Neuronal stem cell (in vitro differentiated cells): ENCODE measurements around the gene OCA2.
"Not testable (repeated sequence)": the region's sequence is repeated elsewhere in the genome, so short reads cannot be mapped to it uniquely, and the experiment has no call there.

Experiments used
- DNase-seq: peaks from one replicate; pipeline ENCODE4 v3.0.0-alpha.2; 2013; ENCODE audit warnings: low spot score
- H2AFZ ChIP-seq: one replicate; pipeline ENCODE4 v1.6.1; 2013; ENCODE audit warnings: mild to moderate bottlenecking, low read length, inconsistent platforms
- H2AK5ac ChIP-seq: 2 replicates; pipeline ENCODE4 v1.6.1; 2013; ENCODE audit warnings: low read depth, mild to moderate bottlenecking, inconsistent platforms, low read length, moderate library complexity, mixed read lengths
- H2BK120ac ChIP-seq: 2 replicates; pipeline ENCODE4 v1.6.1; 2013; ENCODE audit warnings: low read depth, mild to moderate bottlenecking, inconsistent platforms, low read length, moderate library complexity, mixed read lengths
- H2BK12ac ChIP-seq: one replicate; pipeline ENCODE4 v1.6.1; 2013; ENCODE audit warnings: low read length, inconsistent platforms
- H2BK15ac ChIP-seq: 2 replicates; pipeline ENCODE4 v1.6.1; 2013; ENCODE audit warnings: mild to moderate bottlenecking, low read length, inconsistent platforms, mixed read lengths
- H2BK5ac ChIP-seq: one replicate; pipeline ENCODE4 v1.6.1; 2013; ENCODE audit warnings: inconsistent platforms, mild to moderate bottlenecking, low read length, moderate library complexity
- H3K14ac ChIP-seq: one replicate; pipeline ENCODE4 v1.6.1; 2013; ENCODE audit warnings: low read length, inconsistent platforms
- H3K18ac ChIP-seq: 2 replicates; pipeline ENCODE4 v1.6.1; 2013; ENCODE audit warnings: low read length, inconsistent platforms
- H3K23ac ChIP-seq: 2 replicates; pipeline ENCODE4 v1.6.1; 2013; ENCODE audit warnings: low read depth, mild to moderate bottlenecking, mixed read lengths, low read length, inconsistent platforms; ENCODE audit not compliant: poor library complexity
- H3K27ac ChIP-seq: replicated peaks from 3 replicates; pipeline ENCODE4 v1.5.1; 2013; ENCODE audit warnings: low read length, inconsistent platforms
- H3K27me3 ChIP-seq, 3 experiments: 2 replicates each; pipeline ENCODE4 v1.6.1; 2013; ENCODE audit warnings: low read length in 3 of 3, mild to moderate bottlenecking in 2 of 3, inconsistent platforms in 1 of 3, low read depth in 1 of 3, mixed read lengths in 1 of 3, moderate library complexity in 1 of 3; ENCODE audit not compliant: control insufficient read depth in 3 of 3, insufficient read depth in 3 of 3
- H3K36me3 ChIP-seq, 2 donors: replicated peaks in 1 of 2; 2 replicates each; pipeline ENCODE4 v1.6.1; 2013; ENCODE audit warnings: low read length in 2 of 2; ENCODE audit not compliant: control insufficient read depth in 2 of 2, insufficient read depth in 2 of 2
- H3K4ac ChIP-seq: 2 replicates; pipeline ENCODE4 v1.6.1; 2013; ENCODE audit warnings: inconsistent platforms, mild to moderate bottlenecking, low read length, moderate library complexity
- H3K4me1 ChIP-seq, 2 donors: 1 replicate in 1 of 2; 2 replicates in 1 of 2; pipeline ENCODE4 v1.6.1; 2013; ENCODE audit warnings: low read length in 2 of 2, low read depth in 1 of 2; ENCODE audit not compliant: control insufficient read depth in 2 of 2, insufficient read depth in 1 of 2
- H3K4me2 ChIP-seq: one replicate; pipeline ENCODE4 v1.6.1; 2013; ENCODE audit warnings: mild to moderate bottlenecking, low read length, inconsistent platforms; ENCODE audit not compliant: insufficient read depth, poor library complexity, severe bottlenecking
- H3K4me3 ChIP-seq, 2 donors: 2 replicates each; pipeline ENCODE4 v1.5.1; 2013; ENCODE audit warnings: low read length in 2 of 2, mild to moderate bottlenecking in 2 of 2, inconsistent platforms in 1 of 2, moderate library complexity in 1 of 2
- H3K79me1 ChIP-seq: one replicate; pipeline ENCODE4 v1.6.1; 2013; ENCODE audit warnings: low read depth, mild to moderate bottlenecking, inconsistent platforms, low read length, moderate library complexity
- H3K9ac ChIP-seq: one replicate; pipeline ENCODE4 v1.6.1; 2013; ENCODE audit warnings: mild to moderate bottlenecking, low read depth, low read length, inconsistent platforms; ENCODE audit not compliant: poor library complexity
- H3K9me3 ChIP-seq, 2 donors: replicated peaks in 1 of 2; 2 replicates each; pipeline versions ENCODE3 to v1.6.1; 2013; ENCODE audit warnings: low read length in 2 of 2, mild to moderate bottlenecking in 2 of 2, inconsistent platforms in 1 of 2, low read depth in 1 of 2, mixed read lengths in 1 of 2, moderate library complexity in 1 of 2; ENCODE audit not compliant: control insufficient read depth in 2 of 2, insufficient read depth in 1 of 2
- H4K8ac ChIP-seq: one replicate; pipeline ENCODE4 v1.6.1; 2013; ENCODE audit warnings: low read depth, mild to moderate bottlenecking, inconsistent platforms, low read length, moderate library complexity
- H4K91ac ChIP-seq: one replicate; pipeline ENCODE4 v1.6.1; 2013; ENCODE audit warnings: low read length, low read depth, mild to moderate bottlenecking, inconsistent platforms; ENCODE audit not compliant: poor library complexity
- WGBS, 2 donors: extraction: QIAGEN DNeasy Blood & Tissue Kit; methylation state at CpG; one replicate each; pipeline ENCODE4 v1.1.7; 2013; ENCODE audit warnings: missing lambda C conversion rate in 2 of 2, mixed read lengths in 1 of 2; ENCODE audit not compliant: insufficient read length in 2 of 2, insufficient replicate concordance in 1 of 2; ENCODE audit errors: extremely low coverage in 2 of 2; 5-methylcytosine and 5-hydroxymethylcytosine counted together

Gene OCA2

GRCh38 chr15:28008175-28008574 lies 90.9 kb downstream of the OCA2 start:
- H3K9me3 ChIP-seq, H2BK5ac ChIP-seq: not testable (repeated sequence)

DNA sequence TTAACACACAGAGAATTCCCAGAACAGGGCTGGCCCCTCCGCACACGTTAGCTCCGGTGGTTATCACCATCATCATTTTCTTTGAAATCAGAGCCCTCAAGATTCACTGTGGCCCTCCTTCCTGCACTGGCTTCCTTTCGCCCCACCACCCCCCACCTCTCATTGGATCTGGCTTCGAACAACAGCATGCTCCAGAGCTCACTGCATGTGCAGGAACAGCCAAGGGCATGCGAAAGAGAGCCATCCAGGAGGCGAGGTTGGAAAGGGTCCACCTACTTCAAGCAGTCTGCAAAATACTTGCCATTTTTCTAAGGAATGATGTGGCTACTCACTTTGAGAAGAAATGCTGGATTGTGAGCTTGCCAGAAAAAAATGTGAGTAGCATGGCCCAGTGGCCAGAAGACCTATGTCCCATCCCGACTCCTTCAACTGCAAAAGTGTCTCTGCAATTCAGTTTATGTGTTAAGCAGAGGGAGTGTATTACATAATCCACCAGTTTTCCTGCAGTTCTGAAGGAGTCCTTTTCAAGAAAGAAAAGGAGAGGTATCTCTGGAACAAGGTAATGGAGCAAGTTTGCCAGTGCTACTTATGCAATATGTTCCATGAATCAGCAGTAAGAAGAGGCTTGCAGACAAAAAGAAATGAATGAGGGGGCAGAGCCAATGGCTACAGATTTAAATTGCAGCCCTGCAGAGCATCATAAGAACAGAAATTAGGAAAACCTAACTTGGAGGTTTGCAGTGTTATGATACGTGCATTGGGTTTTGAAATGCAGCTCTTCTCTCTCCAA lies 92.8 kb downstream of the OCA2 start:
- H3K4me1 ChIP-seq = no peaks in the 10 kb centered on the region
- H3K36me3 ChIP-seq = no peaks in the 10 kb centered on the region
- no peak overlapping the region for H3K9ac ChIP-seq
- H3K79me1 ChIP-seq = no peaks in the 10 kb centered on the region
- no peak overlapping the region for H2BK120ac ChIP-seq
- no peak overlapping the region for H3K18ac ChIP-seq
- no peak overlapping the region for H2BK15ac ChIP-seq
- no peak overlapping the region for H4K8ac ChIP-seq
- no peak overlapping the region for H2BK12ac ChIP-seq
- H3K4me3 ChIP-seq = no peak overlapping the region
- H3K23ac ChIP-seq = no peak overlapping the region
- no peak overlapping the region for H3K4me2 ChIP-seq
- no peak overlapping the region for H4K91ac ChIP-seq
- DNase-seq = no peak
- no peak overlapping the region for H2AK5ac ChIP-seq
- WGBS, 2 donors = no CpG with 5 or more reads among the region's 9 CpGs
- H2BK5ac ChIP-seq = no peak overlapping the region
- no peak overlapping the region for H3K27ac ChIP-seq
- no peak overlapping the region for H2AFZ ChIP-seq
- peaks cover 0 to 3% of the 10 kb centered on the region in 2 donors for H3K9me3 ChIP-seq
- no peak overlapping the region for H3K14ac ChIP-seq
- H3K4ac ChIP-seq = no peak overlapping the region
- H3K27me3 ChIP-seq = no peaks in the 10 kb centered on the region

More at GRCh38 chr15:28008175-28008574, 90.9 kb downstream of the OCA2 start:
- not testable (repeated sequence) for H2BK15ac ChIP-seq, H3K9ac ChIP-seq, H3K36me3 ChIP-seq, H3K23ac ChIP-seq, DNase-seq, H2AFZ ChIP-seq, H2BK12ac ChIP-seq, H3K4me2 ChIP-seq, H3K4me3 ChIP-seq, H3K4me1 ChIP-seq, H3K14ac ChIP-seq, H3K79me1 ChIP-seq, H2BK120ac ChIP-seq, H3K18ac ChIP-seq, H3K4ac ChIP-seq, H3K27ac ChIP-seq, H2AK5ac ChIP-seq, H3K27me3 ChIP-seq, H4K8ac ChIP-seq, H4K91ac ChIP-seq
- no CpG with 5 or more reads among the region's 2 CpGs for WGBS, 2 donors

GRCh38 chr15:28005004-28005527 lies 94.0 kb downstream of the OCA2 start:
- H3K4me2 ChIP-seq = no peak overlapping the region
- H3K27me3 ChIP-seq = no peaks in the 10 kb centered on the region
- no peak overlapping the region for H2BK5ac ChIP-seq
- H2AFZ ChIP-seq = no peak overlapping the region
- H3K27ac ChIP-seq = no peak overlapping the region
- no peaks in the 10 kb centered on the region for H3K36me3 ChIP-seq
- H2AK5ac ChIP-seq = peak overlapping the region; percentile 13
- peak overlapping the region; percentile 64 for H3K9ac ChIP-seq
- H4K8ac ChIP-seq = peak overlapping the region; percentile 7
- WGBS, 2 donors = no CpG with 5 or more reads among the region's 15 CpGs
- H3K14ac ChIP-seq = peak overlapping the region; percentile 0
- no peak overlapping the region for H3K4ac ChIP-seq
- no peaks in the 10 kb centered on the region for H3K79me1 ChIP-seq
- H2BK120ac ChIP-seq = no peak overlapping the region
- H3K4me1 ChIP-seq = no peaks in the 10 kb centered on the region
- no peak overlapping the region for H2BK15ac ChIP-seq
- no peak overlapping the region for H4K91ac ChIP-seq
- no peak overlapping the region for H2BK12ac ChIP-seq
- no peak for DNase-seq
- H3K23ac ChIP-seq = no peak overlapping the region
- peaks cover 0 to 3% of the 10 kb centered on the region in 2 donors for H3K9me3 ChIP-seq
- H3K18ac ChIP-seq = peak overlapping the region; percentile 77
- H3K4me3 ChIP-seq = peak overlapping the region in 1 of 2 donors; percentile 6

DNA sequence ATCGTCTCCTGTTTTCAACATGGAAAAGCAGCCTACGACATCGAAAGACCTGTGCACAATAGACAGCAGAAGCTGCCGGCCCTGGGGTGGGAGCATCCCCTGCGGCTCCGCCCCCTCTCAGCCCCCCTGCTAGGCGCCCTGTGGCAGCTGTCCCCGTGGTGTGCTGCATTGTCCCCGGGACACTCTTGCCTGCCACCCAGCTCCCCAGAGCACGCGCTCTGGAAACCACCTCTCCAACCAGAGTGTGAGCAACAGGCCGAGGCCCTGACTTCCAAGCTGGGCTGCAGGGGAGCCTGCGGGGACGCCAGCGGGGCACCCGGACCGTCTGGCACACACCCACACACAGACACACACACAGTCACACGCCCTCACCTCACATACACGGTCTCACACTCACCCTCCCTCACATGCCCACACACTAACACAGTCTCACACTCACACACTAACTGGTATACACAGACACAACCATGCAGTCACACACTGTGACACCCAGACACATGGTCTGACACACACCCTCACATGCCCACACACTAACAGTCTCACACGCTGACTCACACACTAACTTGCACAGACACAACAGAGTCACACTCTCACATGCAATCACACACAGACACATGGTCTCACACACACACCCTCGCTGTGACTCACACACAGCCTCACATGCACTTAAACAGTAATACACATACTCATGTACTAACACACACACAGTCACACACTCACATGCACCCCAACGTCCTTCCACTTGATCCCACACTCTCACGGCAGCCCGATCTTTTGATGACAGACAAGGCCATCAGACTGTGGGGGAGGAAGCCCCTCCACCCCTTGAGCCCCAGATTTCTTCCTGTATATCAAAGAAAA lies 94.7 kb downstream of the OCA2 start:
- H2BK120ac ChIP-seq = no peak overlapping the region
- H2BK12ac ChIP-seq = no peak overlapping the region
- no peaks in the 10 kb centered on the region for H3K4me1 ChIP-seq
- H3K4me3 ChIP-seq = no peak overlapping the region
- peak overlapping the region; percentile 77 for H3K18ac ChIP-seq
- H3K9ac ChIP-seq = peak overlapping the region; percentile 64
- DNase-seq = no peak
- H3K23ac ChIP-seq = no peak overlapping the region
- no peaks in the 10 kb centered on the region for H3K27me3 ChIP-seq
- H3K9me3 ChIP-seq = peaks cover 0 to 3% of the 10 kb centered on the region in 2 donors
- peak overlapping the region; percentile 7 for H4K8ac ChIP-seq
- H2AFZ ChIP-seq = no peak overlapping the region
- peak overlapping the region; percentile 60 for H3K14ac ChIP-seq
- H3K4me2 ChIP-seq = no peak overlapping the region
- peak overlapping the region; percentile 9 for H2BK5ac ChIP-seq
- no peaks in the 10 kb centered on the region for H3K79me1 ChIP-seq
- H2BK15ac ChIP-seq = peak overlapping the region; percentile 14
- H2AK5ac ChIP-seq = peak overlapping the region; percentile 13
- H3K27ac ChIP-seq = no peak overlapping the region
- no peak overlapping the region for H3K4ac ChIP-seq
- WGBS, 2 donors = no CpG with 5 or more reads among the region's 24 CpGs
- H4K91ac ChIP-seq = peak overlapping the region; percentile 31
- no peaks in the 10 kb centered on the region for H3K36me3 ChIP-seq
